ENCODE measurements around the gene ARHGEF40. TPM values are rescaled to one million over a fixed set of nuclear protein-coding genes. Genes with fewer than 3 reads are reported as not detected.

ARHGEF40 gene
- polyA plus RNA-seq, 4 donors = 2.2 to 26.1 (median 7.2) TPM

GRCh38 chr14:21087294-21088091 lies 17.4 kb downstream of the ARHGEF40 start:
- Histone ChIP-seq H3K4me1 (ENCODE audit: control insufficient read depth in 3 of 3, insufficient read depth in 2 of 3, low read depth in 1 of 3, low read length in 2 of 3) (peaks cover 2 to 19% (median 3%) of the 10 kb centered on the region in 3 donors), H3K9me3 (ENCODE audit: control insufficient read depth in 2 of 2, insufficient read depth in 1 of 2, low read depth in 1 of 2, low read length in 1 of 2) (no peaks in the 10 kb centered on the region), H3K27me3 (ENCODE audit: control insufficient read depth in 3 of 3, insufficient read depth in 3 of 3, low read length in 3 of 3) (no peaks in the 10 kb centered on the region), H3K36me3 (ENCODE audit: control insufficient read depth in 3 of 3, insufficient read depth in 2 of 3, low read depth in 1 of 3, low read length in 3 of 3) (peaks cover 4 to 84% (median 6%) of the 10 kb centered on the region in 3 donors), H3K4me3 (ENCODE audit: low read depth in 1 of 3, low read length in 3 of 3) (no peak overlapping the region), H3K27ac (ENCODE audit: low read depth in 1 of 3, low read length in 2 of 3) (peak overlapping the region in 1 of 3 donors; percentile 26)
- 53 to 67% (median 57%) methylated on average over 16 to 19 of the region's 19 CpGs for WGBS, 3 donors
- FAIRE-seq (no peak), DNase-seq (peak; percentile 41 to 43)

- WGBS, 3 donors = 72 to 78% (median 77%) methylated on average over 4 of the region's 4 CpGs
- no peak overlapping the region for H3K4me3 ChIP-seq (ENCODE audit: low read depth in 1 of 3, low read length in 3 of 3)
- FAIRE-seq (no peak), DNase-seq (no peak)
- H3K9me3 ChIP-seq (ENCODE audit: control insufficient read depth in 2 of 2, insufficient read depth in 1 of 2, low read depth in 1 of 2, low read length in 1 of 2) = no peaks in the 10 kb centered on the region
- no peaks in the 10 kb centered on the region for H3K27me3 ChIP-seq (ENCODE audit: control insufficient read depth in 3 of 3, insufficient read depth in 3 of 3, low read length in 3 of 3)
- no peak overlapping the region for H3K27ac ChIP-seq (ENCODE audit: low read depth in 1 of 3, low read length in 2 of 3)
- peaks cover 2 to 27% (median 3%) of the 10 kb centered on the region in 3 donors for H3K4me1 ChIP-seq (ENCODE audit: control insufficient read depth in 3 of 3, insufficient read depth in 2 of 3, low read depth in 1 of 3, low read length in 2 of 3)
- H3K36me3 ChIP-seq (ENCODE audit: control insufficient read depth in 3 of 3, insufficient read depth in 2 of 3, low read depth in 1 of 3, low read length in 3 of 3) = peaks cover 5 to 81% (median 6%) of the 10 kb centered on the region in 3 donors
Observed at GRCh38 chr14:21088687-21089086, 18.6 kb downstream of the ARHGEF40 start.

- FAIRE-seq (no peak), DNase-seq (no peak)
- Histone ChIP-seq H3K27me3 (ENCODE audit: control insufficient read depth in 3 of 3, insufficient read depth in 3 of 3, low read length in 3 of 3) (no peaks in the 10 kb centered on the region), H3K36me3 (ENCODE audit: control insufficient read depth in 3 of 3, insufficient read depth in 2 of 3, low read depth in 1 of 3, low read length in 3 of 3) (peaks cover 3 to 81% (median 6%) of the 10 kb centered on the region in 3 donors), H3K4me1 (ENCODE audit: control insufficient read depth in 3 of 3, insufficient read depth in 2 of 3, low read depth in 1 of 3, low read length in 2 of 3) (peaks cover 2 to 31% (median 3%) of the 10 kb centered on the region in 3 donors), H3K4me3 (ENCODE audit: low read depth in 1 of 3, low read length in 3 of 3) (no peak overlapping the region), H3K9me3 (ENCODE audit: control insufficient read depth in 2 of 2, insufficient read depth in 1 of 2, low read depth in 1 of 2, low read length in 1 of 2) (no peaks in the 10 kb centered on the region), H3K27ac (ENCODE audit: low read depth in 1 of 3, low read length in 2 of 3) (no peak overlapping the region)
- WGBS, 3 donors = 10 to 50% (median 31%) methylated on average over 1 of the region's 1 CpG
Observed at GRCh38 chr14:21089271-21089670, 19.2 kb downstream of the ARHGEF40 start.

- H3K27me3 ChIP-seq (ENCODE audit: control insufficient read depth in 3 of 3, insufficient read depth in 3 of 3, low read length in 3 of 3) = no peaks in the 10 kb centered on the region
- no peaks in the 10 kb centered on the region for H3K9me3 ChIP-seq (ENCODE audit: control insufficient read depth in 2 of 2, insufficient read depth in 1 of 2, low read depth in 1 of 2, low read length in 1 of 2)
- peaks cover 2 to 28% (median 2%) of the 10 kb centered on the region in 3 donors for H3K4me1 ChIP-seq (ENCODE audit: control insufficient read depth in 3 of 3, insufficient read depth in 2 of 3, low read depth in 1 of 3, low read length in 2 of 3)
- no peak overlapping the region for H3K4me3 ChIP-seq (ENCODE audit: low read depth in 1 of 3, low read length in 3 of 3)
- peaks cover 3 to 76% (median 6%) of the 10 kb centered on the region in 3 donors for H3K36me3 ChIP-seq (ENCODE audit: control insufficient read depth in 3 of 3, insufficient read depth in 2 of 3, low read depth in 1 of 3, low read length in 3 of 3)
- WGBS, 3 donors = 77 to 83% (median 80%) methylated on average over 5 of the region's 5 CpGs
- H3K27ac ChIP-seq (ENCODE audit: low read depth in 1 of 3, low read length in 2 of 3) = peak overlapping the region in 1 of 3 donors; percentile 5
- FAIRE-seq = no peak
- DNase-seq = no peak
Observed at GRCh38 chr14:21089877-21090193, 19.7 kb downstream of the ARHGEF40 start.

- no peak for FAIRE-seq
- Histone ChIP-seq H3K9me3 (ENCODE audit: control insufficient read depth in 2 of 2, insufficient read depth in 1 of 2, low read depth in 1 of 2, low read length in 1 of 2) (no peaks in the 10 kb centered on the region), H3K27ac (ENCODE audit: low read depth in 1 of 3, low read length in 2 of 3) (no peak overlapping the region), H3K4me3 (ENCODE audit: low read depth in 1 of 3, low read length in 3 of 3) (no peak overlapping the region), H3K4me1 (ENCODE audit: control insufficient read depth in 3 of 3, insufficient read depth in 2 of 3, low read depth in 1 of 3, low read length in 2 of 3) (peaks cover 0 to 23% (median 2%) of the 10 kb centered on the region in 3 donors), H3K27me3 (ENCODE audit: control insufficient read depth in 3 of 3, insufficient read depth in 3 of 3, low read length in 3 of 3) (no peaks in the 10 kb centered on the region), H3K36me3 (ENCODE audit: control insufficient read depth in 3 of 3, insufficient read depth in 2 of 3, low read depth in 1 of 3, low read length in 3 of 3) (peaks cover 3 to 75% (median 6%) of the 10 kb centered on the region in 3 donors)
- DNase-seq = peak in 1 of 2 donors; percentile 41
- WGBS, 3 donors = 86 to 94% (median 90%) methylated on average over 34 to 45 of the region's 45 CpGs
Observed at GRCh38 chr14:21090194-21090939, 20.3 kb downstream of the ARHGEF40 start.

- H3K27me3 ChIP-seq (ENCODE audit: control insufficient read depth in 3 of 3, insufficient read depth in 3 of 3, low read length in 3 of 3) = no peaks in the 10 kb centered on the region
- FAIRE-seq = no peak
- H3K4me1 ChIP-seq (ENCODE audit: control insufficient read depth in 3 of 3, insufficient read depth in 2 of 3, low read depth in 1 of 3, low read length in 2 of 3) = peaks cover 0 to 19% (median 2%) of the 10 kb centered on the region in 3 donors
- H3K9me3 ChIP-seq (ENCODE audit: control insufficient read depth in 2 of 2, insufficient read depth in 1 of 2, low read depth in 1 of 2, low read length in 1 of 2) = no peaks in the 10 kb centered on the region
- H3K27ac ChIP-seq (ENCODE audit: low read depth in 1 of 3, low read length in 2 of 3) = no peak overlapping the region
- DNase-seq = no peak
- WGBS, 3 donors = 92 to 93% (median 92%) methylated on average over 37 to 45 of the region's 45 CpGs
- no peak overlapping the region for H3K4me3 ChIP-seq (ENCODE audit: low read depth in 1 of 3, low read length in 3 of 3)
- H3K36me3 ChIP-seq (ENCODE audit: control insufficient read depth in 3 of 3, insufficient read depth in 2 of 3, low read depth in 1 of 3, low read length in 3 of 3) = peaks cover 3 to 68% (median 6%) of the 10 kb centered on the region in 3 donors
Observed at GRCh38 chr14:21090940-21091663, 21.0 kb downstream of the ARHGEF40 start.

- no peaks in the 10 kb centered on the region for H3K27me3 ChIP-seq (ENCODE audit: control insufficient read depth in 3 of 3, insufficient read depth in 3 of 3, low read length in 3 of 3)
- no peak overlapping the region for H3K27ac ChIP-seq (ENCODE audit: low read depth in 1 of 3, low read length in 2 of 3)
- H3K4me3 ChIP-seq (ENCODE audit: low read depth in 1 of 3, low read length in 3 of 3) = no peak overlapping the region
- peaks cover 3 to 66% (median 6%) of the 10 kb centered on the region in 3 donors for H3K36me3 ChIP-seq (ENCODE audit: control insufficient read depth in 3 of 3, insufficient read depth in 2 of 3, low read depth in 1 of 3, low read length in 3 of 3)
- FAIRE-seq (no peak), DNase-seq (no peak)
- H3K4me1 ChIP-seq (ENCODE audit: control insufficient read depth in 3 of 3, insufficient read depth in 2 of 3, low read depth in 1 of 3, low read length in 2 of 3) = peaks cover 0 to 27% (median 2%) of the 10 kb centered on the region in 3 donors
- WGBS, 3 donors = 89 to 92% (median 92%) methylated on average over 32 to 42 of the region's 42 CpGs
- no peaks in the 10 kb centered on the region for H3K9me3 ChIP-seq (ENCODE audit: control insufficient read depth in 2 of 2, insufficient read depth in 1 of 2, low read depth in 1 of 2, low read length in 1 of 2)
Observed at GRCh38 chr14:21091821-21092272, 21.7 kb downstream of the ARHGEF40 start.
